HG03558 (cell line): Measurements from ENCODE around the gene GFRA3.
"Not testable (repeated sequence)": the region's sequence is repeated elsewhere in the genome, so short reads cannot be mapped to it uniquely, and the experiment has no call there.

Experiments used
- ATAC-seq: cut with Tn5 transposase; IDR thresholded peaks from one replicate; pipeline ENCODE4 v1.9.1; 2021; ENCODE audit warnings: moderate number of reproducible peaks; ENCODE audit not compliant: unreplicated experiment; ENCODE audit errors: extremely low read depth

GFRA3 gene

DNA sequence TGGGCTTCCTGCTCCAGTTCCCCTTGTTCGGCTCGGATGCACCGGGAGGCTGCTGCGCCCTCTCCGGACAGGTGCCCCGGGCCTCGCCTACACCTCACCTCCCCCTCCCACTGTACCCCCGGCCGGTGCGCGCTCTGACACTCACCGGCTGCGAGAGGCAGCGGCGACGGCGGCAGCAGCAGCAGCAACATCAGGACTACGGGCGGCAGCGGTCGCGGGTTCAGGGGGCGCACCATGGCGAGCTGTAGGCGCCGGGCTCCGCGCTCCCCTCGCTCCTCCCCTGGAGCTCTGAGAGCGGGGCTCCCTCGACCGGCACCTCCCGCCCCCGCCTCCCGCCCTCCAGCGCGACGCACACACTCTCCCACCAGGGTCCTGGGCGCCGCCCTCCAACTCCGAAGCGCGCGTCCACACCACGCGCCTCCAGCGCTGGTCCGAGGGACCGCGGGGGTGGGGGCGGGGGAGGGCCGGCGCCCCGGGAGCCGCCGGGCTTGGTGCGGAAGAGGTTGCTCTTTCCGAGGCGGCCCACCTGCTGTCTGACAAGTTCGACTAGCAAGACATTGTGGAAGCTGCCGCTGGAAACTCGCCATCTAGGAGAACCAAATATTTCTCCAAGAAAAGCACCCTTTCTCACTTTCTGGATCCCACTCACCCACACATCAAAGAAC, at the start of gene GFRA3:
Gene GFRA3 (minus strand): TSS at position 433 of the 665 bp plus-strand sequence. CDS start 197 bp downstream, at position 236.
- ATAC-seq = no peak

GRCh38 chr5:138318211-138318610, 43.8 kb upstream of the GFRA3 start:
- not testable (repeated sequence) for ATAC-seq

DNA sequence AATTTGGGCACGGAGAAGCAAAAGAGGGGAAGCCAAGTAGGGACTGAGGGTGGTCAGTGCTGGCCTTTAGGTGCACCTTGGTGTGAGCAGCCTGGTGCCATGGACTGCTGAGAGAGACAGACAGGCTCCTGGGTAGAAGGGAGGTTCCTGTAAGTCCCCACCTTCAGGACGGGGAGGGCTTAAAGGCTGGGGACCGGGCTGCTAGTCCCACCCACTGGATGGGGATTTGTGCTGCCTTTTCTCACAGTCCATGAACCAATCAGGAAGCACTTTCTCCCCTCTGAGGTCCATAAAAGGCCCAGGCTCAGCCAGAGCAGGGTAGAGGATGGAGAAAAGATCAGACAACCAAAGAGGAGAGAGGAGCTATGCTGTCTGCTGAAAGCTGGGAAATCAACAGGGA, 41.9 kb upstream of the GFRA3 start:
- no peak for ATAC-seq

DNA sequence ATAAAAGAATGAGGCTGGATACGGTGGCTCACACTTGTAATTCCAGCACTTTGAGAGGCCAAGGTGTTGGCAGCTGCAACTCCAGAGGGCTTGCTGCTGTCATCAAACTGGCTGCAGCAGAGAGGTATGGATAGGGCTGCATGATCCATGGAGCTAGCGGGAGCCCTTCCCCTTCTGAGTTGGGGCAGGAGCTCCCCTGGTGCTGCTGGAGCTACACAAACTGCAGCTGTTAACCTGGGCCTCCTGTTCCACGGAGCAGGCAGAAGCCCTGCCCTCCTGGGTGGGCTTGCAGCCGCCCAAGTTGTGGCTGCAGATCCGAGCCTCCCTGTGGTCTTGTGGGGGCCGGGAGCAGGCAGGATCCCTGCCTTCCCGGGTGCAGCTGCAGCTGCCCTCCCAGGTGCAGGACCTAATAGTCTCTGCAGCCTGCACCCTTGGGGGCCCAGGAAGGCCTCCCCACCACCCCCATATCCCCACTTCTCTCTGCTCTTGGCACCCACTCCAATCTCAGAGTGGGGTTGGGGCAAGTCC, 41.4 kb upstream of the GFRA3 start:
- ATAC-seq = no peak

- no peak for ATAC-seq
These were observed 31.4 kb upstream of the GFRA3 start for GRCh38 chr5:138305797-138306196.

GRCh38 chr5:138303372-138303771, 29.0 kb upstream of the GFRA3 start:
- no peak for ATAC-seq

DNA sequence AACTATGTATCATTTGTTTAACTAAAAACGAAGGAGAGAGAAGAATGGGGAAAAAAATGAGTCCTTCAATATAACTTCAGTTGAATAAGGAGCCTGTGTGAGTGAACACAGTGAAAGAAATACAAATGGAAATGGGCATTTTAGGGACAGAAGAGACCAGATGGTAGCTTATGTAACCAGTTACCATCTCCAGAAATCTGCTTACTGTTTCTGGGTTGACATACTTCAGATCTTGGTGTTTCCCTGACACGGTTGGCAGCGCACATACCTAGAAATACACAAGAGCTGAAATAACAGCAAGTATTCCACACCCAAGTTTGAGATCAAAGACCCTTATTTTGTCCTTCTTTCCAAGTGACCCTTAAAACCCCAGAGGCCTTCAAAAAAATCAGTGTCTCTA, 14.9 kb upstream of the GFRA3 start:
- no peak for ATAC-seq

DNA sequence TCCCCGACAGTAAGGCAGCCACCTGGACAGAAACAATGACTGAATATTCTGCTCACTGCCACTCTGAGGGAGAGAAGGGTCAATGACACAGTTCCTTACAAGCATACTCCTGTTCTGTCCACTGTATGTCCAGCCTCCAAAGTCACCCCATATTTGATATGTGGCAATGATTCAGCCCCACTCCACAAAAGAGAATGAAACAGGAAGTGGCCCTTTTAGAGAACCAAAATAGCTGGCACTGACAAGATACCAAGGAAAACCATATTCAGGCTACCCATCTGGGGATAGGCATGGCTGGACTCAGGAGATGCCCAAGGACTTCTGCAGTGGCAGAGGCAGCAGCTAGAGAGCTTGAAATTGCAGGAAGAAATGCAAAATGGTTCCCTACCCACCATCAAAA, 12.8 kb upstream of the GFRA3 start:
- no peak for ATAC-seq

DNA sequence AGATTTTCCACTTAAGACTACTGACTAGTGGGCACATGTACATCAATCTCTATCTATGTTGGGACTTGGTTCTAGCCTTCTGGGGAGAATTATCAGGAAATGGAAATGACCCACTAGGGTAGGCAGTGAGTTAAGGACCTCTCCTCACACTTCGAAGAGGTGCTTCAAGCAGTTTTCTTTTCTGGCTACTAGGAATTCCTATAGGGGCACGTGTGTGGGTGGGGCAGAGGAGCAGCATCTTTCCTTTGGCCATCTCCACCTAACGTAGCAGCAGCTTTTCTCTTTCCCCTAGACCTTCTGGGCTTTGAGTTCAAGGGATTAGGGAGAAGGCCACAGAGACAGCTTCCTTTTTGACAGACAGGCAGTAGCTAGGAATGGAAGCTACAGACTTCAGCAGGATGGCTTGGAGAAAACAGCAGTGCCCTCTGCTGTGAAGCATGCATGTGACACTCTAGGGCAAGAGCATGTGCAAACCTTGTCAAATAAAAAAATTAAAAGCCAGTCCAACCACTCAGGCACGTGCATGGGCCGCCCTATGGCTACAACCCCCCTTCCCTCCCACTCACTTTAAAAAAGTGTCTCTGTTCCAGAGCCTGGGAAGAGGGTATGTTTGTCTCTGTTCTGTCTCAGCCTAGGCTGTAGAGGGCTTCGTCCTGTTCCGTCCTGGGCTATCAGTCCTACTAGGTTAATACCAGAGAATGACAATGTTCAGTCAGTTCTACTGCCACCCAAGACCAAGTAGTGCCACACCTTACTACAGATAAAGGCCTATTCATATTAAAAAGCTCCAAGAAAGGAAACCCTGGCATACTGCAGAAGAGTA, 8.7 kb upstream of the GFRA3 start:
- no peak for ATAC-seq

- ATAC-seq = no peak
These were observed 6.5 kb upstream of the GFRA3 start for GRCh38 chr5:138280915-138281314.

DNA sequence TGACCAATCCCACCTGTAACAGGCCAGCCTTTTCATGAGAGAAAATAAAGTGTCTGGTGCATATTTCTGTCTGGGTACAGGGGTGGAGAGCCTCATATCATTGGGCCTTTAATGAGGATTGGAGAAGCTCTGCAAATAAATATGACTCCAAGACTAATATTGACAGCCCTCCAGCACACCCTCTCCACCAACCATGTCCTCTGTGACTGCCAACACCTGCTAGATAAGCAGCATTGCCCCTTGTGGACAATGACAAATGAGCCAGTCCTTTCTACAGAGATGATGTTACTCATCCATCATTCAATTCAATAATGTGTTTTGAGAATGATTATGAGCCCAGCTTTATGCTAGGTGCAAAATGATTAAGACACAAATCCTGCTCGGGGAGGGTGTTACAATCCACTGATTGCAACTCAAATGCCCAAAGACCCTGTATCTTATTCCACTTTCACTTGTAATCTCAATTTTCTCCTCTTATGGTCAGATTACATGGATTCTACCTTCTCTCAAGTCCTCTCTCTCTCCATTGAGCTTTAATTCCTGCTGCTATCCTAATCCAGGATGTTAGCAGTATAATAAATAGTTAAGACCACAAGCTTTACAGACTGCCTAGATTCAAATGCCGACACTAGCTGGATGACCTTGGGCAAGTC, 2.1 kb upstream of the GFRA3 start:
- no peak for ATAC-seq

DNA sequence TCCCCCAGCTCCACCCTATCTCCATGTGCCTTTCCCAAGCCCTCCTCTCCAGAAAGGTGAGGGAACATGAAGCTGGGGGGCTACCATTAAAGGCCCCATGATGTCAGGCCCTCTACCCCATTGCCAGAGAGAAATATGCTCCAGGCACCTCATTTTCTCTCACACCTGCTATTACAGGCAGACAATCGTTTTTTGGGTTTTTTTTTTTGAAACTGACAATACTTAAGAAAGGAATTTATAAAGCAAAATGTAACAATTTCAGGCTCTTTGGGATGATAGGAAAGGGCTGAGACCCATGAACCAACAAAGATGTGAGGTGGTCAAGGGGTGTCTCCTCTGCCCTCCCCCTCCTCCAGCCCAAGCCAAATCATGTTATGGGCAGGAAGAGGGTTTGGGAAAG, 1.5 kb upstream of the GFRA3 start:
- no peak for ATAC-seq

GRCh38 chr5:138275379-138275782, 960 bp upstream of the GFRA3 start:
- ATAC-seq = no peak

DNA sequence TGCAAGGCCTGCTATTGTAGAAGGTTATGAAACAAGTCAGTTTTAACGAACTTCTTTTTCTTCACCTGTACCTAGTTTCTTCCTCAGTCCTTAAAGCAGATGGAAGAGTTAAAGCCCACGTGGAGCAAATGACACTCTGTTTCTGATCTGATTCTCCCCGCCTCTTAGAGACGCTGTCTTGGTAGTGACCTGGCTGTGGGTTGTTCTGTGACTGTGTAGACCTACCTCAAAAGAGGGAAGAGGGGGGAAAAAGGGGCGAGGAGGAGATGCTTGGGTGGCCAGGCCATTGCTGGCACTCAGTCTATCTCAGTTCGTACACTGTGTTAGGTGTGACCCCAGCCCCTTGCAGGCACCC, 610 bp downstream of the GFRA3 start:
- no peak for ATAC-seq

DNA sequence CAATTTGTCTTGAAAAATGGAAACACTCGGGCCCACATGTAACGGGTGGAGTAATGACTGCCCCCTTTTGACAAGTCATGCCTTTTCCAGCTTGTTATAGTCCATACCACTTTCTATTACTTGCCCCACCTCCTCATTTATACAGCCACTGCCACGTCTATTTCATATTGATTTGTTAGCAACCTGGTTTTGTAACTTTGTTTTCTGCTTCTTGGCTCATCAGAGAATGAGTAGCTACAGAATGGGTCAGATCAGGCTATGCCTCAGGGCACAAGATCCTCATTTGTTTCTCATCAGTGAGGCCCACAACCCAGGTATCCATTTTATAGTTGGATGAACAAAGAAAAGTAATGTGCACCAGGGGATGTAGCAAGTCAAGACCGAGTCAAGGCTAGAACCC, 1.7 kb downstream of the GFRA3 start:
- no peak for ATAC-seq

DNA sequence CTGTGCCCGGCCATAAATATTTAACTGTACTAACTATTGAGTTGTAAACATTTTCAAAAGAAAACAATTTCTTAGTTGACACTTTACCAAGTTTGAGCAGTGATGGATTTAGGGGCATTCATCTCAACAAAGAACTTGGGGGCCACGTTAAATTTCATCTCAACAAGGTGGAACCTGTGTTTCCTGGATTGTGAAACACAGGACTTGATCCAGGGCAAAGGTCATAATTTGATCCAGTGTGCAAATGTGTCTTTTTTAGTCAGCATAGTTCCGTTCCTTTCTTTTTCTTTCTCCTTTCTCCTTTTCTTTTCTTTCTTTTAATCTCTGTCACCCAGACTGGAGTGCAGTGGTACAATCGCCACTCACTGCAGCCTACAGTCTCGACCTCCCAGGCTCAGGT, 3.1 kb downstream of the GFRA3 start:
- ATAC-seq = no peak

DNA sequence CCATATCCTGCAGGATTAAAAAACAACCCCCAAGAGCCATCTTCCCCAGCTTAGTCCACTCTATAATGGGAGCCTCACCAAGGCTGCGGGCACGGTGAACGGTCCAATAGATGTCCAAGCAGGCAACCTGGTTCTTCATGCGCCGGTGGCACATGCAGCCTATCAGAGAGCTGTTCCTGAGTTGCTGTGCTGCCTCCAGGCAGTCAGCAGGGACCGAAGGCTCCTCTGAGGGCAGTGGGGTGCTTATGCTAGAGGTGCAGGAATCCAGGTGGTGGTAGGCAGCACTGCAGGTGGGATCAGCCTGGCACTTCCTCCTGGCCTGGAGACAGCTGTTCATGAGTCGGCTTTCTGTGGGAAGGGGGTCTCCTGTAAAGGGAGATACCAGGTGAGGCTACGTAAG, 10.2 kb downstream of the GFRA3 start:
- no peak for ATAC-seq

DNA sequence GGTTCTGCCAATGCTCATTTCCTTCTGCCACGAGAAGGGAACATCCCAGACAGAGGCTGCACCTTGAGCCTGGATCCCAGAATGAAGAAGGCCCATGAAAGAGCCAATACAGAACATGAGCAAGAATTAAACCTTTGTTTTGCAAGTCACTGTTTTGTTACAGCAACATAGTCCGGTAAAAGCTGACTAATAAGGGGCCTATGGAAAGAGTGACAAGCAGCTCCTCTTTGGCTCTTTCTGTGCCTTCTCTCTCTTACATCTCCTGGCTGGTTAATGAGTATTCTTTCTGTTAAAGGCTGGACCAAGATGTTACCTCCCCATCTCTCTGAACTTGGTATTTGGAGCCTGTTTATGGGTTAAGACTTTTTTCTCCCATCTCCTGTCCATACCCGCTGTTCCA, 10.8 kb downstream of the GFRA3 start:
- no peak for ATAC-seq

- ATAC-seq = no peak
These were observed 15.6 kb downstream of the GFRA3 start for GRCh38 chr5:138258704-138259292.

- no peak for ATAC-seq
These were observed 16.8 kb downstream of the GFRA3 start for GRCh38 chr5:138257583-138257982.

DNA sequence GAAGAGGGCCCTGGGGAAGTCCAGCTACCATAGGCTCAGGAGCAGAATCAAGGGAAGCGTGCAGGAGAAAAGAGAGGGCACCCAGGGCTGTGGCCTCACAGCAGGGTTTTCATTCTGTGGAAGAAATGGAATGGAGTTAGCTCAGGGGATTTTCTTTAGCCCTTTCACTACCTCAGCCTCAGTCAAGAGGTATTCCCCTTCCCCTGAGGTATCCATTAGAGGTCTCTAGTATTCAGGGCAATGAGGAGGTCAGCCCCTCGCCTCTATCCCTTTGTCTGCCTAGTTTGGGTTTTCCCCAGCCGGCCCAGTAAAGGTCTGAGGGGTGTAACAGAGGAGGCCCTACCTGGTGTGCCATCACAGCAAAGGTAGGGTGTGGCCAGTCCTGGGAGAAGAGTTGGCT, 21.5 kb downstream of the GFRA3 start:
- no peak for ATAC-seq
